ENCODE data around the gene C3orf33. TPM values are rescaled to one million over a fixed set of nuclear protein-coding genes. Genes with fewer than 3 reads are reported as not detected.
"Not testable (repeated sequence)": the region's sequence is repeated elsewhere in the genome, so short reads cannot be mapped to it uniquely, and the experiment has no call there.

C3orf33 gene
- total and polyA plus RNA-seq, 4 donors = 1.2 to 2.4 (median 1.7) TPM

GRCh38 chr3:155852341-155852740 lies 46.3 kb upstream of the C3orf33 start (continued):
- TF ChIP-seq ATF3 (IDR thresholded peaks at IDR 0.05) (no peak), JUND (IDR thresholded peaks at IDR 0.05) (no peak), HNF4G (IDR thresholded peaks at IDR 0.05) (no peak), NR2F2 (IDR thresholded peaks at IDR 0.05) (no peak)

DNA sequence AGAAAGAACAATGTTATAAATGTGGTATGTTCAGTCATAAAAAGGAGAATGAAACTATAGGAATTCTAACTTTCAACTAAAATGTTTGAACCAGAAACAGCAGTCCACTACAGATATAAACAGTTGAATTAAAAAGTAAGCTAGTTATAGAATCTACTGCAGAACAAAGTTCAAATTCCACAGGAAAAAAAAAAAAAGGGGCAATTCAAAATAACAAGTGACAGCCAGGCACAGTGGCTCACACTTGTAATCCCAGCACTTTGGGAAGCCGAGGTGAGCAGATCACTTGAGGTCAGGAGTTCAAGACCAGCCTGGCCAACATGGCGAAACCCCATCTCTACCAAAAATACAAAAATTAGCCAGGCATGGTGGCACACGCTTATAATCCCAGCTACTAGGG lies 43.3 kb upstream of the C3orf33 start:
- not testable (repeated sequence) for H3K36me3 ChIP-seq (ENCODE audit: control insufficient read depth in 4 of 4, insufficient read depth in 3 of 4, low read depth in 1 of 4, low read length in 3 of 4); H3K9me3 ChIP-seq (ENCODE audit: control insufficient read depth in 4 of 4, low read length in 3 of 4); H3K27me3 ChIP-seq (ENCODE audit: control insufficient read depth in 4 of 4, insufficient read depth in 4 of 4, low read length in 3 of 4); DNase-seq (ENCODE audit: low spot score); H3K9ac ChIP-seq (ENCODE audit: low read depth in 1 of 2, low read length in 2 of 2); H3K4me3 ChIP-seq (ENCODE audit: low read depth in 1 of 3, low read length in 3 of 3)
- Histone ChIP-seq H3K27ac (ENCODE audit: low read depth in 1 of 2, low read length in 2 of 2) (peak overlapping the region in 1 of 2 donors; percentile 30), H3K4me1 (ENCODE audit: control insufficient read depth in 4 of 4, insufficient read depth in 4 of 4, low read length in 3 of 4) (peaks cover 7 to 41% (median 32%) of the 10 kb centered on the region in 4 donors)
- 50% methylated on average over 3 of the region's 3 CpGs for WGBS
- TF ChIP-seq HNF4A (conservative IDR thresholded peaks at IDR 0.05) (peak; percentile 68), SP1 (IDR thresholded peaks at IDR 0.05) (peak; percentile 38), RXRA (IDR thresholded peaks at IDR 0.05) (peak in 1 of 2 donors; percentile 30)

GRCh38 chr3:155847993-155848392 lies 41.9 kb upstream of the C3orf33 start:
- H3K27ac ChIP-seq (ENCODE audit: low read depth in 1 of 2, low read length in 2 of 2) = no peak overlapping the region
- WGBS = 96% methylated on average over 3 of the region's 3 CpGs
- H3K4me3 ChIP-seq (ENCODE audit: low read depth in 1 of 3, low read length in 3 of 3) = no peak overlapping the region
- no peak overlapping the region for H3K9ac ChIP-seq (ENCODE audit: low read depth in 1 of 2, low read length in 2 of 2)
- no peak for TF ChIP-seq HNF4G (IDR thresholded peaks at IDR 0.05)
- TF ChIP-seq HNF4A (conservative IDR thresholded peaks at IDR 0.05) = no peak
- TF ChIP-seq ATF3 (IDR thresholded peaks at IDR 0.05) = no peak
- TF ChIP-seq, protein P1, sequence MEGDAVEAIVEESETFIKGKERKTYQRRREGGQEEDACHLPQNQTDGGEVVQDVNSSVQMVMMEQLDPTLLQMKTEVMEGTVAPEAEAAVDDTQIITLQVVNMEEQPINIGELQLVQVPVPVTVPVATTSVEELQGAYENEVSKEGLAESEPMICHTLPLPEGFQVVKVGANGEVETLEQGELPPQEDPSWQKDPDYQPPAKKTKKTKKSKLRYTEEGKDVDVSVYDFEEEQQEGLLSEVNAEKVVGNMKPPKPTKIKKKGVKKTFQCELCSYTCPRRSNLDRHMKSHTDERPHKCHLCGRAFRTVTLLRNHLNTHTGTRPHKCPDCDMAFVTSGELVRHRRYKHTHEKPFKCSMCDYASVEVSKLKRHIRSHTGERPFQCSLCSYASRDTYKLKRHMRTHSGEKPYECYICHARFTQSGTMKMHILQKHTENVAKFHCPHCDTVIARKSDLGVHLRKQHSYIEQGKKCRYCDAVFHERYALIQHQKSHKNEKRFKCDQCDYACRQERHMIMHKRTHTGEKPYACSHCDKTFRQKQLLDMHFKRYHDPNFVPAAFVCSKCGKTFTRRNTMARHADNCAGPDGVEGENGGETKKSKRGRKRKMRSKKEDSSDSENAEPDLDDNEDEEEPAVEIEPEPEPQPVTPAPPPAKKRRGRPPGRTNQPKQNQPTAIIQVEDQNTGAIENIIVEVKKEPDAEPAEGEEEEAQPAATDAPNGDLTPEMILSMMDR (IDR thresholded peaks at IDR 0.05; ENCODE audit: low read depth, low read length, missing input control) = no peak
- TF ChIP-seq RAD21 (IDR thresholded peaks at IDR 0.05) = no peak
- TF ChIP-seq EGR1 (IDR thresholded peaks at IDR 0.05; ENCODE audit: low read depth in 2 of 2) = no peak
- H3K36me3 ChIP-seq (ENCODE audit: control insufficient read depth in 4 of 4, insufficient read depth in 3 of 4, low read depth in 1 of 4, low read length in 3 of 4) = peaks cover 0 to 3% (median 1%) of the 10 kb centered on the region in 4 donors
- no peak for DNase-seq (ENCODE audit: low spot score)
- H3K9me3 ChIP-seq (ENCODE audit: control insufficient read depth in 4 of 4, low read length in 3 of 4) = no peaks in the 10 kb centered on the region
- peaks cover 7 to 35% (median 31%) of the 10 kb centered on the region in 4 donors for H3K4me1 ChIP-seq (ENCODE audit: control insufficient read depth in 4 of 4, insufficient read depth in 4 of 4, low read length in 3 of 4)
- no peaks in the 10 kb centered on the region for H3K27me3 ChIP-seq (ENCODE audit: control insufficient read depth in 4 of 4, insufficient read depth in 4 of 4, low read length in 3 of 4)

- no peak for DNase-seq (ENCODE audit: low spot score)
- Histone ChIP-seq H3K27me3 (ENCODE audit: control insufficient read depth in 4 of 4, insufficient read depth in 4 of 4, low read length in 3 of 4) (no peaks in the 10 kb centered on the region), H3K4me1 (ENCODE audit: control insufficient read depth in 4 of 4, insufficient read depth in 4 of 4, low read length in 3 of 4) (peaks cover 4 to 21% (median 13%) of the 10 kb centered on the region in 4 donors), H3K36me3 (ENCODE audit: control insufficient read depth in 4 of 4, insufficient read depth in 3 of 4, low read depth in 1 of 4, low read length in 3 of 4) (peaks cover 0 to 3% (median 1%) of the 10 kb centered on the region in 4 donors), H3K4me3 (ENCODE audit: low read depth in 1 of 3, low read length in 3 of 3) (no peak overlapping the region), H3K9ac (ENCODE audit: low read depth in 1 of 2, low read length in 2 of 2) (no peak overlapping the region), H3K9me3 (ENCODE audit: control insufficient read depth in 4 of 4, low read length in 3 of 4) (no peaks in the 10 kb centered on the region), H3K27ac (ENCODE audit: low read depth in 1 of 2, low read length in 2 of 2) (no peak overlapping the region)
- 90% methylated on average over 3 of the region's 3 CpGs for whole genome bisulfite sequencing
- no peak for TF ChIP-seq ATF3 (IDR thresholded peaks at IDR 0.05)
- no peak for TF ChIP-seq REST (IDR thresholded peaks at IDR 0.05)
- TF ChIP-seq SP1 (IDR thresholded peaks at IDR 0.05) = no peak
- no peak for TF ChIP-seq JUND (IDR thresholded peaks at IDR 0.05)
- no peak for TF ChIP-seq FOXA2 (IDR thresholded peaks at IDR 0.05)
- TF ChIP-seq HNF4A (conservative IDR thresholded peaks at IDR 0.05) = no peak
- no peak for TF ChIP-seq YY1 (IDR thresholded peaks at IDR 0.05)
- no peak for TF ChIP-seq HNF4G (IDR thresholded peaks at IDR 0.05)
- TF ChIP-seq, protein P1 (IDR thresholded peaks at IDR 0.05; ENCODE audit: low read depth, low read length, missing input control) = no peak
- TF ChIP-seq RXRA (IDR thresholded peaks at IDR 0.05) = no peak
- TF ChIP-seq NR2F2 (IDR thresholded peaks at IDR 0.05) = no peak
- no peak for TF ChIP-seq GABPA (IDR thresholded peaks at IDR 0.05 in 1 of 2, conservative IDR thresholded peaks at IDR 0.05 in 1 of 2)
Measured at GRCh38 chr3:155846119-155846518, 40.0 kb upstream of the C3orf33 start.

Data from liver (tissue), 9 donors.